T1000 (cell line): ENCODE results near the gene COL20A1.

Experiments
- DNase-seq: peaks from one replicate; lab custom pipeline; 2025; ENCODE audit warnings: mixed read lengths; lab: John Stamatoyannopoulos, UW

The COL20A1 gene

GRCh38 chr20:63363981-63364561 is 71.1 kb downstream of the COL20A1 start:
- DNase-seq, result no peak

GRCh38 chr20:63364801-63365585 is 72.0 kb downstream of the COL20A1 start:
- DNase-seq, result no peak

GRCh38 chr20:63365601-63366389 is 72.8 kb downstream of the COL20A1 start:
- DNase-seq, result no peak

GRCh38 chr20:63366390-63367365 is 73.7 kb downstream of the COL20A1 start:
- DNase-seq, result no peak

GRCh38 chr20:63367446-63368055 is 74.6 kb downstream of the COL20A1 start:
- DNase-seq, result no peak

- no peak for DNase-seq
Measured at GRCh38 chr20:63368151-63368550, 75.2 kb downstream of the COL20A1 start.

GRCh38 chr20:63369024-63369530 is 76.1 kb downstream of the COL20A1 start:
- DNase-seq, result no peak

- no peak for DNase-seq
Measured at GRCh38 chr20:63369724-63370617, 77.0 kb downstream of the COL20A1 start.

- DNase-seq, result no peak
Measured at GRCh38 chr20:63370618-63371187, 77.7 kb downstream of the COL20A1 start.

- DNase-seq, result no peak
Measured at GRCh38 chr20:63371291-63371865, 78.4 kb downstream of the COL20A1 start.

GRCh38 chr20:63372971-63373885 is 80.2 kb downstream of the COL20A1 start:
- DNase-seq, result no peak

- no peak for DNase-seq
Measured at GRCh38 chr20:63373996-63374395, 81.0 kb downstream of the COL20A1 start.

GRCh38 chr20:63374504-63374903 is 81.5 kb downstream of the COL20A1 start:
- no peak for DNase-seq

GRCh38 chr20:63375438-63375837 is 82.5 kb downstream of the COL20A1 start:
- no peak for DNase-seq

GRCh38 chr20:63376283-63377250 is 83.6 kb downstream of the COL20A1 start:
- no peak for DNase-seq

- DNase-seq, result no peak
Measured at GRCh38 chr20:63377256-63377941, 84.4 kb downstream of the COL20A1 start.
